GM15510 (cell line): Measurements from ENCODE around the gene USP46.

Experiments
- POLR2A ChIP-seq: IDR thresholded peaks from 3 replicates; pipeline ENCODE4 v1.6.1; 2011; ENCODE audit warnings: borderline replicate concordance; ENCODE audit not compliant: insufficient read length; ENCODE audit errors: extremely low read depth

The USP46 gene

GRCh38 chr4:52548818-52549570, 110.1 kb downstream of the USP46 start:
- no peak for TF ChIP-seq POLR2A

- no peak for TF ChIP-seq POLR2A
These were observed 112.7 kb downstream of the USP46 start for GRCh38 chr4:52546449-52546848.

GRCh38 chr4:52545099-52546069, 113.7 kb downstream of the USP46 start:
- TF ChIP-seq POLR2A, result no peak
